Activated naive CD4-positive, alpha-beta T cell treated with anti-CD3 and anti-CD28 coated beads for 36 hours (primary cell): ENCODE results near the gene SCARB2. TPM values are rescaled to one million over a fixed set of nuclear protein-coding genes. Genes with fewer than 3 reads are reported as not detected.
A peak's percentile ranks its signal among the peaks of the same experiment; 100 is the strongest.

Experiments used
- CTCF ChIA-PET: fragments of 350-600 bp; sonication (Branson Sonifier 250); formaldehyde crosslinking; loops from one replicate; lab custom pipeline; 2021; ENCODE audit warnings: antibody characterized with exemption; lab: Charles Lee
- DNase-seq: peaks from one replicate; pipeline ENCODE4 v3.0.0-alpha.2; 2020
- H3K27ac Mint-ChIP-seq: one replicate; pipeline ENCODE4 v1.8.0; 2021; ENCODE audit warnings: mild to moderate bottlenecking, mixed read lengths
- H3K27me3 Mint-ChIP-seq: one replicate; pipeline ENCODE4 v1.8.0; 2021; ENCODE audit warnings: low read depth, mixed read lengths
- H3K36me3 Mint-ChIP-seq: one replicate; pipeline ENCODE4 v1.8.0; 2021; ENCODE audit warnings: low read depth, mixed read lengths
- H3K4me1 Mint-ChIP-seq: one replicate; pipeline ENCODE4 v1.8.0; 2021; ENCODE audit warnings: low read depth, mixed read lengths
- H3K4me3 Mint-ChIP-seq: one replicate; pipeline ENCODE4 v1.8.0; 2021; ENCODE audit warnings: mild to moderate bottlenecking, moderate library complexity, mixed read lengths
- H3K9me3 Mint-ChIP-seq: one replicate; pipeline ENCODE4 v1.8.0; 2021; ENCODE audit warnings: mixed read lengths
- intact Hi-C: fragments of 100-400 bp; cut with micrococcal nuclease; formaldehyde crosslinking; loops from one replicate; pipeline ENCODE4 v1.15.1; 2023
- total RNA-seq, 2 experiments: library from RNA; stranded (reverse); gene quantifications; one replicate each; pipeline ENCODE4 v1.2.3, GENCODE V29; 2021

The SCARB2 gene
- total RNA-seq, result 1 to 10 TPM; 5.4 to 7.8 TPM

- H3K36me3 Mint-ChIP-seq, result no peaks in the 10 kb centered on the region
- no peaks in the 10 kb centered on the region for H3K9me3 Mint-ChIP-seq
- H3K27ac Mint-ChIP-seq, result peak within 1 kb of the TSS; percentile 74
- no peaks in the 10 kb centered on the region for H3K27me3 Mint-ChIP-seq
- DNase-seq, result peak; percentile 76
- peaks cover 31% of the 10 kb centered on the region for H3K4me1 Mint-ChIP-seq
- intact Hi-C loops, result loop anchor here (1.0 to 5.0 kb wide), 11 partner anchors 15 to 944 kb away; partner anchors contain the start of genes CCNG2, G3BP2, NUP54 and RCHY1
- CTCF ChIA-PET, result interaction anchor here (0.6 to 2.0 kb wide), 3 partner anchors 9 to 34 kb away, joined by 3 to 7 read pairs (median 4); no protein-coding TSS in a partner anchor
- H3K4me3 Mint-ChIP-seq, result peak within 1 kb of the TSS; percentile 76
These were observed at the start of gene SCARB2 for GRCh38 chr4:76213415-76214176. SCARB2 (minus strand) TSS chr4:76213824; CDS start chr4:76213543, 281 bp downstream.

- Mint-ChIP-seq H3K36me3 (no peaks in the 10 kb centered on the region), H3K27me3 (peaks cover 12% of the 10 kb centered on the region), H3K4me3 (no peak overlapping the region), H3K9me3 (no peaks in the 10 kb centered on the region), H3K4me1 (no peaks in the 10 kb centered on the region), H3K27ac (no peak overlapping the region)
- CTCF ChIA-PET, result interaction anchor here (1.0 to 1.1 kb wide), 2 partner anchors 18 to 81 kb away, joined by 3 to 6 read pairs; no protein-coding TSS in a partner anchor
- DNase-seq, result no peak
- intact Hi-C loops, result no loop called here
These were observed 46.9 kb upstream of the SCARB2 start for GRCh38 chr4:76260571-76260970.

GRCh38 chr4:76257824-76258223 lies 44.2 kb upstream of the SCARB2 start:
- Mint-ChIP-seq H3K4me3 (no peak overlapping the region), H3K9me3 (no peaks in the 10 kb centered on the region), H3K27ac (no peak overlapping the region), H3K36me3 (no peaks in the 10 kb centered on the region), H3K27me3 (peaks cover 22% of the 10 kb centered on the region), H3K4me1 (no peaks in the 10 kb centered on the region)
- no peak for DNase-seq
- intact Hi-C loops, result no loop called here
- CTCF ChIA-PET, result no interaction called here

- H3K4me3 Mint-ChIP-seq, result no peak overlapping the region
- H3K36me3 Mint-ChIP-seq, result no peaks in the 10 kb centered on the region
- H3K27me3 Mint-ChIP-seq, result peaks cover 25% of the 10 kb centered on the region
- CTCF ChIA-PET, result no interaction called here
- no peak overlapping the region for H3K27ac Mint-ChIP-seq
- no peaks in the 10 kb centered on the region for H3K4me1 Mint-ChIP-seq
- DNase-seq, result no peak
- intact Hi-C loops, result no loop called here
- H3K9me3 Mint-ChIP-seq, result no peaks in the 10 kb centered on the region
These were observed 43.3 kb upstream of the SCARB2 start for GRCh38 chr4:76256968-76257367.

- no peaks in the 10 kb centered on the region for H3K36me3 Mint-ChIP-seq
- H3K27me3 Mint-ChIP-seq, result peaks cover 29% of the 10 kb centered on the region
These were observed 42.4 kb upstream of the SCARB2 start for GRCh38 chr4:76256032-76256431.

GRCh38 chr4:76253511-76253910 lies 39.9 kb upstream of the SCARB2 start:
- intact Hi-C loops, result loop anchor here (5.0 kb wide), 1 partner anchor 124 kb away; no protein-coding TSS in a partner anchor
- peaks cover 41% of the 10 kb centered on the region for H3K27me3 Mint-ChIP-seq
- DNase-seq, result no peak
- H3K36me3 Mint-ChIP-seq, result no peaks in the 10 kb centered on the region
- H3K4me3 Mint-ChIP-seq, result no peak overlapping the region
- no peak overlapping the region for H3K27ac Mint-ChIP-seq
- CTCF ChIA-PET, result interaction anchor here (0.6 to 3.3 kb wide), 3 partner anchors 34 to 124 kb away, joined by 3 to 11 read pairs (median 11); no protein-coding TSS in a partner anchor
- peaks cover 4% of the 10 kb centered on the region for H3K4me1 Mint-ChIP-seq
- H3K9me3 Mint-ChIP-seq, result no peaks in the 10 kb centered on the region

More at GRCh38 chr4:76256032-76256431, 42.4 kb upstream of the SCARB2 start:
- H3K9me3 Mint-ChIP-seq, result no peaks in the 10 kb centered on the region
- CTCF ChIA-PET, result no interaction called here
- intact Hi-C loops, result no loop called here
- H3K4me3 Mint-ChIP-seq, result no peak overlapping the region
- no peak overlapping the region for H3K27ac Mint-ChIP-seq
- no peak for DNase-seq
- peaks cover 4% of the 10 kb centered on the region for H3K4me1 Mint-ChIP-seq

GRCh38 chr4:76252271-76252653 lies 38.6 kb upstream of the SCARB2 start:
- H3K9me3 Mint-ChIP-seq, result no peaks in the 10 kb centered on the region
- no peak overlapping the region for H3K27ac Mint-ChIP-seq
- no peak overlapping the region for H3K4me3 Mint-ChIP-seq
- peaks cover 4% of the 10 kb centered on the region for H3K4me1 Mint-ChIP-seq
- no peaks in the 10 kb centered on the region for H3K36me3 Mint-ChIP-seq
- peaks cover 39% of the 10 kb centered on the region for H3K27me3 Mint-ChIP-seq
- intact Hi-C loops, result loop anchor here (5.0 kb wide), 1 partner anchor 125 kb away; no protein-coding TSS in a partner anchor
- CTCF ChIA-PET, result interaction anchor here (0.9 to 3.3 kb wide), 3 partner anchors 55 to 125 kb away, joined by 4 to 11 read pairs (median 11); no protein-coding TSS in a partner anchor
- DNase-seq, result no peak

- Mint-ChIP-seq H3K9me3 (no peaks in the 10 kb centered on the region), H3K4me3 (peak within 1 kb of the TSS; percentile 65), H3K27me3 (peaks cover 39% of the 10 kb centered on the region), H3K4me1 (peaks cover 4% of the 10 kb centered on the region), H3K27ac (no peak within 1 kb of the TSS), H3K36me3 (no peaks in the 10 kb centered on the region)
- CTCF ChIA-PET, result interaction anchor here (0.5 to 3.3 kb wide), 7 partner anchors 26 to 253 kb away, joined by 3 to 11 read pairs (median 4); no protein-coding TSS in a partner anchor
- intact Hi-C loops, result loop anchor here (2.0 to 5.0 kb wide), 3 partner anchors 49 to 126 kb away; no protein-coding TSS in a partner anchor
- peak; percentile 37 for DNase-seq
These were observed 38.0 kb upstream of the SCARB2 start, which contains the start of gene FAM47E for GRCh38 chr4:76251441-76252270. FAM47E (plus strand) TSS chr4:76251721; CDS start chr4:76251747, 26 bp downstream.

- peak; percentile 14 for DNase-seq
- Mint-ChIP-seq H3K9me3 (no peaks in the 10 kb centered on the region), H3K36me3 (no peaks in the 10 kb centered on the region), H3K4me1 (peaks cover 4% of the 10 kb centered on the region), H3K27ac (no peak overlapping the region), H3K4me3 (peak overlapping the region; percentile 65), H3K27me3 (peaks cover 36% of the 10 kb centered on the region)
- intact Hi-C loops, result loop anchor here (2.0 to 5.0 kb wide), 3 partner anchors 50 to 126 kb away; no protein-coding TSS in a partner anchor
- CTCF ChIA-PET, result interaction anchor here (1.0 to 1.4 kb wide), 4 partner anchors 27 to 253 kb away, joined by 3 to 4 read pairs (median 4); no protein-coding TSS in a partner anchor
These were observed 37.3 kb upstream of the SCARB2 start for GRCh38 chr4:76250962-76251361.

- Mint-ChIP-seq H3K27me3 (peaks cover 34% of the 10 kb centered on the region), H3K27ac (no peak overlapping the region), H3K4me1 (peaks cover 4% of the 10 kb centered on the region), H3K9me3 (no peaks in the 10 kb centered on the region), H3K4me3 (no peak overlapping the region), H3K36me3 (no peaks in the 10 kb centered on the region)
- no peak for DNase-seq
- intact Hi-C loops, result no loop called here
- CTCF ChIA-PET, result interaction anchor here (0.8 kb wide), 1 partner anchor 9 kb away, joined by 3 read pairs; no protein-coding TSS in a partner anchor
These were observed 33.2 kb upstream of the SCARB2 start for GRCh38 chr4:76246852-76247251.

GRCh38 chr4:76246025-76246424 lies 32.4 kb upstream of the SCARB2 start:
- Mint-ChIP-seq H3K9me3 (peaks cover 1% of the 10 kb centered on the region), H3K4me1 (no peaks in the 10 kb centered on the region), H3K36me3 (no peaks in the 10 kb centered on the region), H3K4me3 (no peak overlapping the region), H3K27me3 (peaks cover 30% of the 10 kb centered on the region), H3K27ac (no peak overlapping the region)
- no peak for DNase-seq
- intact Hi-C loops, result no loop called here
- CTCF ChIA-PET, result no interaction called here
